ENCODE measurements around the gene RFX2.

RFX2 gene

DNA sequence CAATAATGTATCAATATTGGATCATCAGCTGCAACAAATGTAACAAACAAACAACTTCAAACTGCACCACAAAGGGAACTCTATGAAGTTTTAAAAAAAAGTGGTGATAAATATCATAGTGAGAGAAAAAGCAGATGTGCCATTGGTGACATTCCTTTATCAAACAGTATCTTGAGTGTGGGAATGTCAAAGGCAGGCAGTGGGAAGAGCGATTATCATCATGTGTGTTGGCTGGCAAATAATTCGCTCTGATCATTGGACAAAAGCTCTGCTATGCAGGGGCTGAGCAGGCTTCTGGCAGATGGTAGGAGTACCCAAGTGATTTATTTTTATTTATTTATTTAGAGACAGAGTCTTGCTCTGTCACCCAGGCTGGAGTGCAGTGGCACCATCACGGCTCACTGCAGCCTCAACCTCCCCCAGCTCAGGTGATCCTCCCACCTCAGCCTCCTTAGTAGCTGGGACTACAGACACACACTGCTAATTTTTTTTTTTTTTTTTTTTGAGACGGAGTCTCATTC, 76.5 kb downstream of the RFX2 start:
- Histone ChIP-seq H3K27me3 (ENCODE audit: control insufficient read depth, low read length) (peaks cover 11% of the 10 kb centered on the region), H3K4me1 (ENCODE audit: control insufficient read depth, low read length) (no peaks in the 10 kb centered on the region), H3K4me2 (ENCODE audit: low read length) (no peak overlapping the region), H3K9me2 (replicated peaks; ENCODE audit: control insufficient read depth, low read length) (no peaks in the 10 kb centered on the region), H3K36me3 (ENCODE audit: control insufficient read depth, low read length) (no peaks in the 10 kb centered on the region), H3K9me3 (ENCODE audit: control insufficient read depth, insufficient read depth, low read length) (no peaks in the 10 kb centered on the region), H3K27ac (ENCODE audit: low read depth, low read length) (no peak overlapping the region), H3K79me2 (ENCODE audit: control insufficient read depth, low read length) (no peaks in the 10 kb centered on the region), H4K20me1 (ENCODE audit: control insufficient read depth, insufficient read depth, low read depth, low read length) (no peaks in the 10 kb centered on the region), H3F3A (ENCODE audit: control insufficient read depth, insufficient read depth) (no peaks in the 10 kb centered on the region), H3K4me3 (ENCODE audit: low read length) (no peak overlapping the region)
- TF ChIP-seq CTCF (IDR thresholded peaks at IDR 0.05; ENCODE audit: low read depth, low read length, poor library complexity, severe bottlenecking): no peak
- no peak for TF ChIP-seq EZH2phosphoT487 (IDR thresholded peaks at IDR 0.05; ENCODE audit: borderline replicate concordance, low read length)

DNA sequence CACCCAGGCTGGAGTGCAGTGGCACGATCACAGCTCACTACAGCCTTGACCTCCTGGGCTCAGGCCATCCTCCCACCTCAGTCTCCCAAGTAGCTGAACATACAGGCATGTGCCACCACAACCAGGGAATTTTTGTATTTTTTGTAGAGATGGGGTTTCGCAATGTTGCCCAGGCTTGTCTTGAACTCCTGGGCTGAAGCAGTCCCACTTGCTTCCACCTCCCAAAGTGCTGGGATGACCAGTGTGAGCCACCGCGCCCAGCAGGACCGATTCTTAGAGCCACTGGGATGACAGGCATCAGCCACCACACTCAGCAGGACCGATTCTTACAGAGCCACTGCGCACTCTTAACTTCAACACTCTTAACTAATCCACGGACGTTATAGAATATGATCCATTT, 77.5 kb downstream of the RFX2 start:
- H3K27me3 ChIP-seq (ENCODE audit: control insufficient read depth, low read length): peaks cover 7% of the 10 kb centered on the region; the same call in 1 of the 2 replicates
- no peaks in the 10 kb centered on the region for H3K79me2 ChIP-seq (ENCODE audit: control insufficient read depth, low read length)
- no peaks in the 10 kb centered on the region for H4K20me1 ChIP-seq (ENCODE audit: control insufficient read depth, insufficient read depth, low read depth, low read length)
- TF ChIP-seq CTCF (IDR thresholded peaks at IDR 0.05; ENCODE audit: low read depth, low read length, poor library complexity, severe bottlenecking): no peak
- no peaks in the 10 kb centered on the region for H3K36me3 ChIP-seq (ENCODE audit: control insufficient read depth, low read length)
- H3K4me3 ChIP-seq (ENCODE audit: low read length): no peak overlapping the region
- no peak overlapping the region for H3K27ac ChIP-seq (ENCODE audit: low read depth, low read length)
- H3F3A ChIP-seq (ENCODE audit: control insufficient read depth, insufficient read depth): no peaks in the 10 kb centered on the region
- H3K4me2 ChIP-seq (ENCODE audit: low read length): no peak overlapping the region
- H3K4me1 ChIP-seq (ENCODE audit: control insufficient read depth, low read length): no peaks in the 10 kb centered on the region
- H3K9me2 ChIP-seq (replicated peaks; ENCODE audit: control insufficient read depth, low read length): no peaks in the 10 kb centered on the region
- H3K9me3 ChIP-seq (ENCODE audit: control insufficient read depth, insufficient read depth, low read length): no peaks in the 10 kb centered on the region

- Histone ChIP-seq H3K36me3 (ENCODE audit: control insufficient read depth, low read length) (no peaks in the 10 kb centered on the region), H3K4me1 (ENCODE audit: control insufficient read depth, low read length) (no peaks in the 10 kb centered on the region), H3K27me3 (ENCODE audit: control insufficient read depth, low read length) (0 out of 2 replicates have a peak, but pooled peaks cover 5% of the 10 kb centered on the region), H3K9me3 (ENCODE audit: control insufficient read depth, insufficient read depth, low read length) (no peaks in the 10 kb centered on the region), H3K4me3 (ENCODE audit: low read length) (no peak overlapping the region), H3K9me2 (replicated peaks; ENCODE audit: control insufficient read depth, low read length) (no peaks in the 10 kb centered on the region), H4K20me1 (ENCODE audit: control insufficient read depth, insufficient read depth, low read depth, low read length) (no peaks in the 10 kb centered on the region), H3K79me2 (ENCODE audit: control insufficient read depth, low read length) (no peaks in the 10 kb centered on the region), H3F3A (ENCODE audit: control insufficient read depth, insufficient read depth) (no peaks in the 10 kb centered on the region), H3K4me2 (ENCODE audit: low read length) (no peak overlapping the region), H3K27ac (ENCODE audit: low read depth, low read length) (no peak overlapping the region)
- no peak for TF ChIP-seq EZH2phosphoT487 (IDR thresholded peaks at IDR 0.05; ENCODE audit: borderline replicate concordance, low read length)
- TF ChIP-seq CTCF (IDR thresholded peaks at IDR 0.05; ENCODE audit: low read depth, low read length, poor library complexity, severe bottlenecking): no peak
Observed at GRCh38 chr19:6032381-6032780, 77.9 kb downstream of the RFX2 start.

DNA sequence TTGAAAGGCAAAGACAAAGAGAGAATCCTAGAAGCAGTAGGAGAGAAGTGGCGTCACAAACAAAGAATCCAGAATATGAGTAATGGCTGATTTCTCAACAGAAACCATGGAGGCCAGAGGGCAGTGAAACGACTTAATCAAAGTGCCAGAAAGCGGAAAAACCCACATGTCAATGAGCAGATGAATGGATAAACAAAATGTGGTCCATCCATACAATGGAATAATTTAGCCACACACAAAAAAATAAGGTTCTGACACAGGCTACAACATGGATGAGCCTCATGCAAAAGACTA, 80.1 kb downstream of the RFX2 start:
- Histone ChIP-seq H3K79me2 (ENCODE audit: control insufficient read depth, low read length) (no peaks in the 10 kb centered on the region), H3K36me3 (ENCODE audit: control insufficient read depth, low read length) (no peaks in the 10 kb centered on the region), H3K27ac (ENCODE audit: low read depth, low read length) (no peak overlapping the region), H3K4me3 (ENCODE audit: low read length) (no peak overlapping the region), H3K9me2 (replicated peaks; ENCODE audit: control insufficient read depth, low read length) (no peaks in the 10 kb centered on the region), H3F3A (ENCODE audit: control insufficient read depth, insufficient read depth) (no peaks in the 10 kb centered on the region), H3K4me1 (ENCODE audit: control insufficient read depth, low read length) (no peaks in the 10 kb centered on the region), H3K9me3 (ENCODE audit: control insufficient read depth, insufficient read depth, low read length) (no peaks in the 10 kb centered on the region), H3K27me3 (ENCODE audit: control insufficient read depth, low read length) (no peaks in the 10 kb centered on the region), H4K20me1 (ENCODE audit: control insufficient read depth, insufficient read depth, low read depth, low read length) (no peaks in the 10 kb centered on the region), H3K4me2 (ENCODE audit: low read length) (no peak overlapping the region)
- TF ChIP-seq CTCF (IDR thresholded peaks at IDR 0.05; ENCODE audit: low read depth, low read length, poor library complexity, severe bottlenecking) (no peak), EZH2phosphoT487 (IDR thresholded peaks at IDR 0.05; ENCODE audit: borderline replicate concordance, low read length) (no peak)

Measured in DOHH2 (cell line).